ENCODE results near the gene EIF4B.

EIF4B gene

GRCh38 chr12:53078425-53079225, 72.4 kb downstream of the EIF4B start:
- Histone ChIP-seq H3K9ac (ENCODE audit: low read depth in 1 of 2, low read length in 2 of 2) (peak overlapping the region; percentile 68 to 80), H3K4me3 (ENCODE audit: low read length in 2 of 2) (peak overlapping the region; percentile 76 to 83)

GRCh38 chr12:53079226-53080117, 73.2 kb downstream of the EIF4B start, which contains the start of gene SPRYD3:
Gene SPRYD3, minus strand, starts transcription at chr12:53079390. Its CDS starts 57 bp downstream, at chr12:53079333.
- peak within 1 kb of the TSS; percentile 76 to 83 for H3K4me3 ChIP-seq (ENCODE audit: low read length in 2 of 2)
- H3K27me3 ChIP-seq (ENCODE audit: control insufficient read depth in 2 of 2, insufficient read depth in 2 of 2, low read length in 2 of 2): no peaks in the 10 kb centered on the region
- H3K27ac ChIP-seq (ENCODE audit: low read depth in 2 of 2, low read length in 2 of 2): peak within 1 kb of the TSS; percentile 81 to 94
- H3K9me3 ChIP-seq (ENCODE audit: control insufficient read depth in 2 of 2, low read length in 2 of 2): no peaks in the 10 kb centered on the region
- H3K4me1 ChIP-seq (ENCODE audit: control insufficient read depth in 2 of 2, insufficient read depth in 2 of 2, low read length in 2 of 2): peaks cover 5 to 8% of the 10 kb centered on the region in 2 donors
- peak within 1 kb of the TSS; percentile 78 to 80 for H3K9ac ChIP-seq (ENCODE audit: low read depth in 1 of 2, low read length in 2 of 2)
- peaks cover 16 to 22% of the 10 kb centered on the region in 2 donors for H3K36me3 ChIP-seq (ENCODE audit: control insufficient read depth in 2 of 2, insufficient read depth in 2 of 2, low read length in 2 of 2)

More at GRCh38 chr12:53078425-53079225, 72.4 kb downstream of the EIF4B start:
- Histone ChIP-seq H3K36me3 (ENCODE audit: control insufficient read depth in 2 of 2, insufficient read depth in 2 of 2, low read length in 2 of 2) (peaks cover 16 to 27% of the 10 kb centered on the region in 2 donors), H3K4me1 (ENCODE audit: control insufficient read depth in 2 of 2, insufficient read depth in 2 of 2, low read length in 2 of 2) (peaks cover 5 to 8% of the 10 kb centered on the region in 2 donors), H3K27me3 (ENCODE audit: control insufficient read depth in 2 of 2, insufficient read depth in 2 of 2, low read length in 2 of 2) (no peaks in the 10 kb centered on the region), H3K27ac (ENCODE audit: low read depth in 2 of 2, low read length in 2 of 2) (peak overlapping the region; percentile 81 to 94), H3K9me3 (ENCODE audit: control insufficient read depth in 2 of 2, low read length in 2 of 2) (no peaks in the 10 kb centered on the region)

GRCh38 chr12:53082637-53083175, 76.5 kb downstream of the EIF4B start:
- Histone ChIP-seq H3K4me3 (ENCODE audit: low read length in 2 of 2) (no peak overlapping the region), H3K27ac (ENCODE audit: low read depth in 2 of 2, low read length in 2 of 2) (no peak overlapping the region), H3K4me1 (ENCODE audit: control insufficient read depth in 2 of 2, insufficient read depth in 2 of 2, low read length in 2 of 2) (peaks cover 5 to 8% of the 10 kb centered on the region in 2 donors), H3K27me3 (ENCODE audit: control insufficient read depth in 2 of 2, insufficient read depth in 2 of 2, low read length in 2 of 2) (no peaks in the 10 kb centered on the region), H3K9me3 (ENCODE audit: control insufficient read depth in 2 of 2, low read length in 2 of 2) (no peaks in the 10 kb centered on the region), H3K36me3 (ENCODE audit: control insufficient read depth in 2 of 2, insufficient read depth in 2 of 2, low read length in 2 of 2) (no peaks in the 10 kb centered on the region), H3K9ac (ENCODE audit: low read depth in 1 of 2, low read length in 2 of 2) (no peak overlapping the region)

DNA sequence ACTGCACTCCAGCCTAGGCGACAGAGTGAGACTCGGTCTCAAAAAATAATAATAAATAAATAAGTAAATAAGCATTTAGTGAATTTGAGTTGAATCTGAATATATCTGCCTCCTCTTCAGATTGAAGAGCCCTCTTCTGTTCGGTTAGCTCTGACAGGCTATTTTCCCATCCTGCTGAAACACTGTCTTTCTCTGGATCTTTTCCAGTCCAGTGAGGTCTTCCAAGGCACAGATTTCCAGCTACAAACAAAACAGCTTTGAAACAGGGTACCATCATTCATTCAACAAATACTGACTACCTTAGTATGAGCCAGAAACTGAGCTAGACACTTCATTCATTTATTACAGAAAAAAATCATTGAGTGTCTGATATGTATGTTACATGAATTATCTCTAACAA, 80.1 kb downstream of the EIF4B start:
- Histone ChIP-seq H3K36me3 (ENCODE audit: control insufficient read depth in 2 of 2, insufficient read depth in 2 of 2, low read length in 2 of 2) (no peaks in the 10 kb centered on the region), H3K27ac (ENCODE audit: low read depth in 2 of 2, low read length in 2 of 2) (no peak overlapping the region), H3K9me3 (ENCODE audit: control insufficient read depth in 2 of 2, low read length in 2 of 2) (no peaks in the 10 kb centered on the region), H3K4me3 (ENCODE audit: low read length in 2 of 2) (no peak overlapping the region), H3K9ac (ENCODE audit: low read depth in 1 of 2, low read length in 2 of 2) (no peak overlapping the region), H3K4me1 (ENCODE audit: control insufficient read depth in 2 of 2, insufficient read depth in 2 of 2, low read length in 2 of 2) (no peaks in the 10 kb centered on the region), H3K27me3 (ENCODE audit: control insufficient read depth in 2 of 2, insufficient read depth in 2 of 2, low read length in 2 of 2) (no peaks in the 10 kb centered on the region)

GRCh38 chr12:53090105-53090504, 83.8 kb downstream of the EIF4B start:
- H3K36me3 ChIP-seq (ENCODE audit: control insufficient read depth in 2 of 2, insufficient read depth in 2 of 2, low read length in 2 of 2): no peaks in the 10 kb centered on the region
- no peak overlapping the region for H3K27ac ChIP-seq (ENCODE audit: low read depth in 2 of 2, low read length in 2 of 2)
- H3K4me1 ChIP-seq (ENCODE audit: control insufficient read depth in 2 of 2, insufficient read depth in 2 of 2, low read length in 2 of 2): peaks cover 5 to 6% of the 10 kb centered on the region in 2 donors
- H3K9me3 ChIP-seq (ENCODE audit: control insufficient read depth in 2 of 2, low read length in 2 of 2): no peaks in the 10 kb centered on the region
- H3K4me3 ChIP-seq (ENCODE audit: low read length in 2 of 2): no peak overlapping the region
- no peak overlapping the region for H3K9ac ChIP-seq (ENCODE audit: low read depth in 1 of 2, low read length in 2 of 2)
- no peaks in the 10 kb centered on the region for H3K27me3 ChIP-seq (ENCODE audit: control insufficient read depth in 2 of 2, insufficient read depth in 2 of 2, low read length in 2 of 2)

DNA sequence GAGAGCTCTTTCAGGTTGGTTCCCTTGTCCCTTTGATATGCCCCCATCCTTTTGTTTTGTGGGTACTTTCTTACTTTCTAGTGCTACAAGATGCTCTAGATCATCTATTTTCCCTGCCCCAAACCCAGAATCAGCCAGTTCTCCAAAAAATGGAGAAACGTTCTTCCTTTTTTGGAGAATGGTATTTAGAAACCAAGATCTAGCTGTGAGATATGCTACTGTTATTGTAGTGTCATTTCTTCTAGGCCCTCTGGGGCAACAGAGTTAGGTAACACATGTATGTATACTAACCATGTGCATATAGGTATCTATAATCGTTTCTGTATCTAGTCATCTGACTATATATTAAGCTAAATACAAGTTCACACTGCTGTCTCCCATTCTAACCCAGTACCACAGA, 84.3 kb downstream of the EIF4B start:
- no peak overlapping the region for H3K9ac ChIP-seq (ENCODE audit: low read depth in 1 of 2, low read length in 2 of 2)
- H3K4me1 ChIP-seq (ENCODE audit: control insufficient read depth in 2 of 2, insufficient read depth in 2 of 2, low read length in 2 of 2): peaks cover 5 to 6% of the 10 kb centered on the region in 2 donors
- H3K27me3 ChIP-seq (ENCODE audit: control insufficient read depth in 2 of 2, insufficient read depth in 2 of 2, low read length in 2 of 2): no peaks in the 10 kb centered on the region
- H3K36me3 ChIP-seq (ENCODE audit: control insufficient read depth in 2 of 2, insufficient read depth in 2 of 2, low read length in 2 of 2): no peaks in the 10 kb centered on the region
- H3K4me3 ChIP-seq (ENCODE audit: low read length in 2 of 2): no peak overlapping the region
- H3K27ac ChIP-seq (ENCODE audit: low read depth in 2 of 2, low read length in 2 of 2): no peak overlapping the region
- H3K9me3 ChIP-seq (ENCODE audit: control insufficient read depth in 2 of 2, low read length in 2 of 2): no peaks in the 10 kb centered on the region

GRCh38 chr12:53091756-53092155, 85.5 kb downstream of the EIF4B start:
- H3K9ac ChIP-seq (ENCODE audit: low read depth in 1 of 2, low read length in 2 of 2): no peak overlapping the region
- peaks cover 4 to 8% of the 10 kb centered on the region in 2 donors for H3K27me3 ChIP-seq (ENCODE audit: control insufficient read depth in 2 of 2, insufficient read depth in 2 of 2, low read length in 2 of 2)
- peaks cover 6% of the 10 kb centered on the region in 2 donors for H3K4me1 ChIP-seq (ENCODE audit: control insufficient read depth in 2 of 2, insufficient read depth in 2 of 2, low read length in 2 of 2)
- no peaks in the 10 kb centered on the region for H3K36me3 ChIP-seq (ENCODE audit: control insufficient read depth in 2 of 2, insufficient read depth in 2 of 2, low read length in 2 of 2)
- no peak overlapping the region for H3K27ac ChIP-seq (ENCODE audit: low read depth in 2 of 2, low read length in 2 of 2)
- no peaks in the 10 kb centered on the region for H3K9me3 ChIP-seq (ENCODE audit: control insufficient read depth in 2 of 2, low read length in 2 of 2)
- H3K4me3 ChIP-seq (ENCODE audit: low read length in 2 of 2): no peak overlapping the region

Measured in mucosa of rectum (tissue), 2 donors.